Mammary epithelial cell (primary cell): ENCODE results near the gene HTR3C.

ENCODE experiments used
- CTCF ChIP-seq, 2 donors: IDR thresholded peaks in 1 of 2; conservative IDR thresholded peaks in 1 of 2; 2 replicates each; pipeline ENCODE4 v1.5.1; 2011 to 2012; ENCODE audit warnings: inconsistent platforms in 2 of 2, low read length in 2 of 2, mild to moderate bottlenecking in 2 of 2, control low read depth in 1 of 2, low read depth in 1 of 2; ENCODE audit not compliant: insufficient read depth in 1 of 2; ENCODE audit errors: extremely low read depth in 1 of 2
- EZH2 ChIP-seq: IDR thresholded peaks from 2 replicates; pipeline ENCODE4 v1.6.1; 2012; ENCODE audit warnings: low read length, inconsistent platforms, borderline replicate concordance

GRCh38 chr3:184052767-184053166 is at the start of gene HTR3C:
- TF ChIP-seq CTCF (conservative IDR thresholded peaks at IDR 0.05 in 1 of 2, IDR thresholded peaks at IDR 0.05 in 1 of 2; ENCODE audit: extremely low read depth in 1 of 2, insufficient read depth in 1 of 2, low read depth in 1 of 2, low read length in 2 of 2) (no peak), EZH2 (no peak)
